Psoas muscle (tissue), 8 donors: Measurements from ENCODE around the gene PRMT1. TPM values are rescaled to one million over a fixed set of nuclear protein-coding genes. Genes with fewer than 3 reads are reported as not detected.

Experiments used
- ATAC-seq, 4 donors: fragments of 200-7000 bp; cut with Tn5 transposase; one replicate each; pipeline ENCODE4 v1.9.1; 2020; ENCODE audit warnings: moderate library complexity in 3 of 4, mild to moderate bottlenecking in 2 of 4
- DNase-seq, 2 donors: peaks; one replicate each; pipeline ENCODE4 v3.0.0-alpha.2; 2020
- H3K27ac ChIP-seq: fragments of 200-600 bp; one replicate; pipeline ENCODE4 v1.8.0; 2022
- H3K27me3 ChIP-seq, 3 donors: fragments of 200-600 bp in 1 of 3; one replicate each; pipeline versions ENCODE4 v1.6.1 to v1.8.0; 2013 to 2022; ENCODE audit warnings: low read length in 2 of 3, mild to moderate bottlenecking in 2 of 3, moderate library complexity in 1 of 3; ENCODE audit not compliant: insufficient read depth in 3 of 3
- H3K36me3 ChIP-seq, 2 donors: fragments of 200-600 bp in 1 of 2; one replicate each; pipeline versions ENCODE4 v1.6.1 to v1.8.0; 2013 to 2022; ENCODE audit warnings: low read depth in 1 of 2, mild to moderate bottlenecking in 1 of 2, moderate library complexity in 1 of 2; ENCODE audit not compliant: insufficient read depth in 1 of 2
- H3K4me1 ChIP-seq: fragments of 200-600 bp; one replicate; pipeline ENCODE4 v1.8.0; 2022
- H3K4me3 ChIP-seq: fragments of 200-600 bp; one replicate; pipeline ENCODE4 v1.8.0; 2022; ENCODE audit warnings: mild to moderate bottlenecking
- H3K9me3 ChIP-seq: fragments of 200-600 bp; one replicate; pipeline ENCODE4 v1.8.0; 2022
- WGBS, 3 donors: extraction: QIAGEN DNeasy Blood & Tissue Kit; methylation state at CpG; one replicate each; pipeline versions ENCODE4 v1.1.6 to v1.1.7; 2013; 5-methylcytosine and 5-hydroxymethylcytosine counted together
- intact Hi-C, 2 donors: fragments of 100-400 bp; cut with DNase I; formaldehyde crosslinking; loops; one replicate each; pipeline versions ENCODE4 v1.11.0 to v1.14.2; 2022
- polyA plus RNA-seq, 3 donors: library from polyadenylated mRNA; stranded (reverse); fragments of 200-250 nt; gene quantifications; one replicate each; pipeline ENCODE4 v1.2.3, GENCODE V29; 2013
- total RNA-seq, 4 donors: library from RNA; stranded (reverse); fragmentation: NEBNext Ultra II Directional in 2 of 4; extraction: Animal tissue kit (Norgen Biotek cat#: 25700) in 2 of 4; gene quantifications; one replicate each; pipeline versions ENCODE4 v1.2.1 to v1.2.4, GENCODE V29; 2021 to 2023
- TF ChIP-seq, protein P1 (sequence below): fragments of 200-600 bp; IDR thresholded peaks from one replicate; pipeline ENCODE4 v1.8.0; 2022; ENCODE audit warnings: antibody characterized with exemption
- donor health status: healthy with polysubstance abuse.
- donor health status: DM: no; HTN: no; CAD: no; lungs with moderate emphysema.
- donor health status: Bipolar disorder and iron deficiency.
- donor health status: healthy.
- donor health status: DM: yes; HTN: yes; CAD: no.
- donor health status: DM: no; HTN: no; CAD: no.
- donor health status: DM: no; HTN: no; CAD: no.
- donor health status: DM: yes; HTN: yes; CAD: no.

Gene PRMT1
- total and polyA plus RNA-seq, 7 donors: 139 to 424 (median 208) TPM

DNA sequence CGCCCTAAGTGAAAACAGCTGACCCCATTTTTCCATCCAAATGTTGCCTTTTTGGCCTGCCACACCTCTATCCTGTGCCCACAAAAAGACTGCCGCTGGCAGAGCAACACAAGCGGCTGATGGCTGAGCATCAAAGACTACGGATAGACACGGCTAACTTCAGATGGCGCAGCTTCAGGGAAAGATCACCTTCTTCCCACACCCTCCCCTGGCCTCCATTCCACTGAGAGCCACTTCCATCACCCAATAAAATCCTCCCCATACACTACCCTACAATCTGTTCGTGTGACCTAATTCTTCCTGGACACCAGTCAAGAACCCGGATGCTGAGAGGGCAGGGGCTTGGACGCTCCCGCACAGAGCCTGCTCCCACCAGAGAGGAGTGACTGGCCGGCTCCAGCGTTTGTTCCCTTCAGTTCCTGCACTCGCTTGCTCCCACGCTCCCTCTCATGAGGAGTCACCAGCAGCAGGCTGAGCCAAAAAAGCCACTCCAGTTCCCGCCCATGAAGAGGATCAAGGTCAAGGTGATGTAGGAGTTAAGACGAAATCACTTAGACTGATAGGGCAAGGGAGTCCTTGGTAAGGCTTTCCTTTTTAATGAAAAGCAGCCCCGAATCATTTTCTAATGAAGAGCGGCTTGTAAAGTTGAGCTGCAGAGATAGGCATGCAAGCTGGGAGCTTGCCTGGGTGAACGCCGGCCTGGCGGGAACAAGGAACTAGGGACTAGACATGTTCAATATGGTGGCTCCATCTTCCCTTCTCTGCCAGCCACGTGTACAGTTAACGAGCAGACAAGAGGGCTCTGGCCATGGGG is 50.4 kb downstream of the PRMT1 start:
- ATAC-seq: peak in 2 of 4 donors; percentile 21 to 76
- no peaks in the 10 kb centered on the region for H3K9me3 ChIP-seq
- DNase-seq: peak in 1 of 2 donors; percentile 44
- no peaks in the 10 kb centered on the region for H3K27me3 ChIP-seq
- intact Hi-C loops: no loop called here
- WGBS, 3 donors: 24 to 40% (median 27%) methylated on average over 23 of the region's 23 CpGs
- H3K27ac ChIP-seq: no peak overlapping the region
- no peaks in the 10 kb centered on the region for H3K36me3 ChIP-seq
- TF ChIP-seq, protein P1, sequence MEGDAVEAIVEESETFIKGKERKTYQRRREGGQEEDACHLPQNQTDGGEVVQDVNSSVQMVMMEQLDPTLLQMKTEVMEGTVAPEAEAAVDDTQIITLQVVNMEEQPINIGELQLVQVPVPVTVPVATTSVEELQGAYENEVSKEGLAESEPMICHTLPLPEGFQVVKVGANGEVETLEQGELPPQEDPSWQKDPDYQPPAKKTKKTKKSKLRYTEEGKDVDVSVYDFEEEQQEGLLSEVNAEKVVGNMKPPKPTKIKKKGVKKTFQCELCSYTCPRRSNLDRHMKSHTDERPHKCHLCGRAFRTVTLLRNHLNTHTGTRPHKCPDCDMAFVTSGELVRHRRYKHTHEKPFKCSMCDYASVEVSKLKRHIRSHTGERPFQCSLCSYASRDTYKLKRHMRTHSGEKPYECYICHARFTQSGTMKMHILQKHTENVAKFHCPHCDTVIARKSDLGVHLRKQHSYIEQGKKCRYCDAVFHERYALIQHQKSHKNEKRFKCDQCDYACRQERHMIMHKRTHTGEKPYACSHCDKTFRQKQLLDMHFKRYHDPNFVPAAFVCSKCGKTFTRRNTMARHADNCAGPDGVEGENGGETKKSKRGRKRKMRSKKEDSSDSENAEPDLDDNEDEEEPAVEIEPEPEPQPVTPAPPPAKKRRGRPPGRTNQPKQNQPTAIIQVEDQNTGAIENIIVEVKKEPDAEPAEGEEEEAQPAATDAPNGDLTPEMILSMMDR: no peak
- H3K4me1 ChIP-seq: no peaks in the 10 kb centered on the region
- H3K4me3 ChIP-seq: no peak overlapping the region

DNA sequence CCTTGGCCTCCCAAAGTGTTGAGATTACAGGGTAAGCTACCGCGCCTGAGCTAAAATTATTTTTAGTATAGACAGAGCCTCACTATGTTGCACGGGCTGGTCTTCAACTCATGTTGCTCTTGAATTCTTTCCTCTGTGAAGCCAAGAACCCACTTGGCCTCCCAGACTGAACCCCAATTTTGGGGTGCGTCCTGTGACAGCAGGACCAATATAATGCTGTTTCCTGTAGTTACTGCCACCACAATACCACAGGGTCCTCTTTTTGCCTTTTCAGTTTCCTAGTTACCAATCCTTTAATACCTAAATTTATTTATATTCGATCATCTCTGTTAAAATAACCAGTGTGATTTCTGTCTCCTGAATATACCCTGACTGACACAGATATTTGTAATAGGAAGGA is 53.1 kb downstream of the PRMT1 start:
- WGBS, 3 donors: 85 to 89% (median 86%) methylated on average over 5 of the region's 5 CpGs
- TF ChIP-seq, protein P1: no peak
- Histone ChIP-seq H3K27ac (no peak overlapping the region), H3K36me3 (no peaks in the 10 kb centered on the region), H3K4me3 (no peak overlapping the region), H3K27me3 (no peaks in the 10 kb centered on the region), H3K4me1 (no peaks in the 10 kb centered on the region), H3K9me3 (no peaks in the 10 kb centered on the region)
- intact Hi-C loops: no loop called here
- DNase-seq (no peak), ATAC-seq (no peak)

Other genes with a start within 250 kb of the PRMT1 start
- gene SLC17A7, start 235.7 kb upstream of the PRMT1 start, total RNA-seq: 1 to 10 TPM in 1 of 4 donors, under 1 TPM in 3; 0.42 to 1.8 (median 0.82) TPM
- under 1 TPM; 0.55 to 0.79 (median 0.59) TPM for gene SLC17A7, start 235.7 kb upstream of the PRMT1 start, polyA plus RNA-seq
- 10 to 100 TPM; 37.2 to 60.1 (median 43.1) TPM for gene PIH1D1, start 225.5 kb upstream of the PRMT1 start, total RNA-seq
- gene PIH1D1, start 225.5 kb upstream of the PRMT1 start, polyA plus RNA-seq: 10 to 100 TPM; 46.4 to 69.8 (median 52.2) TPM
- gene ALDH16A1, start 224.0 kb upstream of the PRMT1 start, total RNA-seq: 10 to 100 TPM in 1 of 4 donors, 1 to 10 TPM in 3; 6.5 to 11.1 (median 7.7) TPM
- gene ALDH16A1, start 224.0 kb upstream of the PRMT1 start, polyA plus RNA-seq: 10 to 100 TPM in 1 of 3 donors, 1 to 10 TPM in 2; 3.6 to 12.9 (median 5.7) TPM
- 1 to 10 TPM; 1.9 to 3.2 (median 2.5) TPM for gene FLT3LG, start 203.1 kb upstream of the PRMT1 start, total RNA-seq
- gene FLT3LG, start 203.1 kb upstream of the PRMT1 start, polyA plus RNA-seq: 1 to 10 TPM; 1.9 to 4.5 (median 4.1) TPM
- gene RPL13A, start 189.7 kb upstream of the PRMT1 start, total RNA-seq: 1,000 to 10,000 TPM; 1,392 to 2,022 (median 1,763) TPM
- gene RPL13A, start 189.7 kb upstream of the PRMT1 start, polyA plus RNA-seq: 1,000 to 10,000 TPM; 1,992 to 2,955 (median 2,046) TPM
- 1,000 to 10,000 TPM; 1,146 to 1,506 (median 1,232) TPM for gene RPS11, start 180.8 kb upstream of the PRMT1 start, total RNA-seq
- 1,000 to 10,000 TPM; 2,461 to 3,844 (median 3,134) TPM for gene RPS11, start 180.8 kb upstream of the PRMT1 start, polyA plus RNA-seq
- gene FCGRT, start 164.6 kb upstream of the PRMT1 start, total RNA-seq: 10 to 100 TPM; 42.2 to 79.3 (median 60.3) TPM
- gene FCGRT, start 164.6 kb upstream of the PRMT1 start, polyA plus RNA-seq: 10 to 100 TPM; 32.0 to 48.2 (median 39.9) TPM
- 1 to 10 TPM; 6.4 to 8.6 (median 7.4) TPM for gene RCN3, start 149.3 kb upstream of the PRMT1 start, total RNA-seq
- gene RCN3, start 149.3 kb upstream of the PRMT1 start, polyA plus RNA-seq: 1 to 10 TPM; 3.9 to 9.6 (median 7.3) TPM
- gene NOSIP, start 96.7 kb upstream of the PRMT1 start, total RNA-seq: 10 to 100 TPM; 53.9 to 69.9 (median 58.1) TPM
- gene NOSIP, start 96.7 kb upstream of the PRMT1 start, polyA plus RNA-seq: 100 to 1,000 TPM in 1 of 3 donors, 10 to 100 TPM in 2; 75.4 to 104 (median 95.2) TPM
- gene PRRG2, start 96.0 kb upstream of the PRMT1 start, total RNA-seq: under 1 TPM; 0.24 to 0.89 (median 0.69) TPM
- gene PRRG2, start 96.0 kb upstream of the PRMT1 start, polyA plus RNA-seq: 10 to 100 TPM in 1 of 3 donors, 1 to 10 TPM in 2; 1.4 to 16.0 (median 5.9) TPM
- 10 to 100 TPM in 1 of 4 donors, 1 to 10 TPM in 3; 7.1 to 15.1 (median 7.6) TPM for gene PRR12, start 86.1 kb upstream of the PRMT1 start, total RNA-seq
- 1 to 10 TPM; 2.3 to 5.0 (median 3.1) TPM for gene PRR12, start 86.1 kb upstream of the PRMT1 start, polyA plus RNA-seq
- gene RRAS, start 37.1 kb upstream of the PRMT1 start, total RNA-seq: 10 to 100 TPM; 22.6 to 57.0 (median 42.5) TPM
- 10 to 100 TPM; 39.9 to 49.8 (median 48.4) TPM for gene RRAS, start 37.1 kb upstream of the PRMT1 start, polyA plus RNA-seq
- gene SCAF1, start 35.1 kb upstream of the PRMT1 start, total RNA-seq: 10 to 100 TPM; 45.5 to 72.9 (median 61.0) TPM
- gene SCAF1, start 35.1 kb upstream of the PRMT1 start, polyA plus RNA-seq: 10 to 100 TPM; 23.0 to 32.5 (median 23.8) TPM
- 10 to 100 TPM; 10.3 to 22.1 (median 14.4) TPM for gene IRF3, start 11.4 kb upstream of the PRMT1 start, total RNA-seq
- gene IRF3, start 11.4 kb upstream of the PRMT1 start, polyA plus RNA-seq: 10 to 100 TPM; 18.2 to 26.5 (median 21.7) TPM
- 10 to 100 TPM; 13.0 to 21.5 (median 15.8) TPM for gene BCL2L12, start 11.3 kb upstream of the PRMT1 start, total RNA-seq
- 10 to 100 TPM; 28.3 to 42.7 (median 35.0) TPM for gene BCL2L12, start 11.3 kb upstream of the PRMT1 start, polyA plus RNA-seq
- gene ADM5, start 12.3 kb downstream of the PRMT1 start, total RNA-seq: 1 to 10 TPM in 2 of 4 donors, under 1 TPM in 2; 0.58 to 1.5 (median 1.0) TPM
- gene ADM5, start 12.3 kb downstream of the PRMT1 start, polyA plus RNA-seq: under 1 TPM; 0.38 to 0.48 (median 0.41) TPM
- gene CPT1C, start 13.8 kb downstream of the PRMT1 start, total RNA-seq: 1 to 10 TPM in 1 of 4 donors, under 1 TPM in 3; 0.53 to 1.2 (median 0.70) TPM
- 1 to 10 TPM in 2 of 3 donors, under 1 TPM in 1; 0.34 to 1.1 (median 1.0) TPM for gene CPT1C, start 13.8 kb downstream of the PRMT1 start, polyA plus RNA-seq
- gene TSKS, start 86.0 kb downstream of the PRMT1 start, total RNA-seq: under 1 TPM in 1 of 4 donors, not detected in 3; 0.24 TPM
- under 1 TPM; 0.18 to 0.27 (median 0.18) TPM for gene TSKS, start 86.0 kb downstream of the PRMT1 start, polyA plus RNA-seq
- 100 to 1,000 TPM in 1 of 4 donors, 10 to 100 TPM in 3; 79.1 to 102 (median 84.3) TPM for gene AP2A1, start 89.7 kb downstream of the PRMT1 start, total RNA-seq
- gene AP2A1, start 89.7 kb downstream of the PRMT1 start, polyA plus RNA-seq: 10 to 100 TPM; 58.2 to 81.7 (median 69.6) TPM
- gene FUZ, start 136.0 kb downstream of the PRMT1 start, total RNA-seq: 10 to 100 TPM; 20.9 to 33.7 (median 25.2) TPM
- 10 to 100 TPM; 15.9 to 38.8 (median 28.6) TPM for gene FUZ, start 136.0 kb downstream of the PRMT1 start, polyA plus RNA-seq
- 10 to 100 TPM; 43.0 to 97.8 (median 69.7) TPM for gene MED25, start 141.0 kb downstream of the PRMT1 start, total RNA-seq
- gene MED25, start 141.0 kb downstream of the PRMT1 start, polyA plus RNA-seq: 100 to 1,000 TPM in 1 of 3 donors, 10 to 100 TPM in 2; 24.5 to 125 (median 92.5) TPM
- 100 to 1,000 TPM in 3 of 4 donors, 10 to 100 TPM in 1; 93.2 to 189 (median 151) TPM for gene PTOV1, start 173.9 kb downstream of the PRMT1 start, total RNA-seq
- gene PTOV1, start 173.9 kb downstream of the PRMT1 start, polyA plus RNA-seq: 100 to 1,000 TPM in 2 of 3 donors, 10 to 100 TPM in 1; 72.1 to 122 (median 106) TPM
- gene PNKP, start 190.3 kb downstream of the PRMT1 start, total RNA-seq: 10 to 100 TPM; 20.6 to 28.2 (median 23.9) TPM
- 10 to 100 TPM; 16.7 to 31.9 (median 18.2) TPM for gene PNKP, start 190.3 kb downstream of the PRMT1 start, polyA plus RNA-seq
- 10 to 100 TPM; 56.0 to 82.8 (median 57.2) TPM for gene AKT1S1, start 200.1 kb downstream of the PRMT1 start, total RNA-seq
- gene AKT1S1, start 200.1 kb downstream of the PRMT1 start, polyA plus RNA-seq: 100 to 1,000 TPM in 1 of 3 donors, 10 to 100 TPM in 2; 48.0 to 103 (median 76.0) TPM
- 100 to 1,000 TPM in 2 of 4 donors, 10 to 100 TPM in 2; 81.8 to 107 (median 94.8) TPM for gene TBC1D17, start 200.4 kb downstream of the PRMT1 start, total RNA-seq
- 10 to 100 TPM; 36.3 to 62.0 (median 52.6) TPM for gene TBC1D17, start 200.4 kb downstream of the PRMT1 start, polyA plus RNA-seq
- gene IL4I1, start 219.6 kb downstream of the PRMT1 start, total RNA-seq: 1 to 10 TPM in 1 of 4 donors, under 1 TPM in 3; 0.21 to 3.3 (median 0.46) TPM
- gene IL4I1, start 219.6 kb downstream of the PRMT1 start, polyA plus RNA-seq: under 1 TPM; 0.05 to 0.46 (median 0.27) TPM